Smooth muscle cell of the brain vasculature (primary cell): ENCODE measurements around the gene PELI1.

Experiments used
- DNase-seq: peaks from one replicate; pipeline ENCODE4 v3.0.0-alpha.2; 2012; ENCODE audit warnings: low read depth, low spot score

Gene PELI1

GRCh38 chr2:64144057-64145013 lies at the start of gene PELI1:
TSS of gene PELI1 (minus strand) at chr2:64144420. CDS start at chr2:64108310, 36,110 bp downstream.
- peak; percentile 89 for DNase-seq

- no peak for DNase-seq
Measured at GRCh38 chr2:64193491-64193890, 49.3 kb upstream of the PELI1 start.

GRCh38 chr2:64192664-64193105 lies 48.5 kb upstream of the PELI1 start:
- DNase-seq = no peak

- DNase-seq = no peak
Measured at GRCh38 chr2:64192125-64192479, 47.9 kb upstream of the PELI1 start.

- no peak for DNase-seq
Measured at GRCh38 chr2:64189586-64189985, 45.4 kb upstream of the PELI1 start.

- no peak for DNase-seq
Measured at GRCh38 chr2:64189167-64189566, 44.9 kb upstream of the PELI1 start.

GRCh38 chr2:64186699-64187605 lies 42.7 kb upstream of the PELI1 start:
- DNase-seq = no peak

- DNase-seq = no peak
Measured at GRCh38 chr2:64179582-64180321, 35.5 kb upstream of the PELI1 start.

- no peak for DNase-seq
Measured at GRCh38 chr2:64177315-64177714, 33.1 kb upstream of the PELI1 start.

GRCh38 chr2:64175419-64176197 lies 31.4 kb upstream of the PELI1 start:
- DNase-seq = no peak

- no peak for DNase-seq
Measured at GRCh38 chr2:64173156-64174135, 29.2 kb upstream of the PELI1 start.

GRCh38 chr2:64168756-64169155 lies 24.5 kb upstream of the PELI1 start:
- no peak for DNase-seq

GRCh38 chr2:64168201-64168600 lies 24.0 kb upstream of the PELI1 start:
- DNase-seq = no peak

- no peak for DNase-seq
Measured at GRCh38 chr2:64166637-64167420, 22.6 kb upstream of the PELI1 start.

GRCh38 chr2:64166212-64166611 lies 22.0 kb upstream of the PELI1 start:
- no peak for DNase-seq

- no peak for DNase-seq
Measured at GRCh38 chr2:64165706-64166105, 21.5 kb upstream of the PELI1 start.

GRCh38 chr2:64164629-64165028 lies 20.4 kb upstream of the PELI1 start:
- DNase-seq = no peak

- no peak for DNase-seq
Measured at GRCh38 chr2:64162516-64162915, 18.3 kb upstream of the PELI1 start.

- DNase-seq = no peak
Measured at GRCh38 chr2:64157792-64158191, 13.6 kb upstream of the PELI1 start.
